HT-29 (cell line): ENCODE results near the gene PWP2. TPM values are rescaled to one million over a fixed set of nuclear protein-coding genes. Genes with fewer than 3 reads are reported as not detected.
"Not testable (repeated sequence)": the region's sequence is repeated elsewhere in the genome, so short reads cannot be mapped to it uniquely, and the experiment has no call there.

Experiments used
- DNase-seq: peaks from one replicate; pipeline ENCODE4 v3.0.0-alpha.2; 2015; ENCODE audit warnings: low spot score
- total RNA-seq: library from RNA; depleted of rRNA; stranded (reverse); fragments of >200 nt; shearing (Covaris generic); gene quantifications from 2 replicates; pipeline ENCODE4 v1.2.3, GENCODE V29; 2014; rRNA removed

The PWP2 gene
- 6.7 and 20.5 TPM in 2 replicates for total RNA-seq

- not testable (repeated sequence) for DNase-seq
Measured at GRCh38 chr21:44107026-44107501, at the start of gene PWP2. PWP2 (plus strand) TSS chr21:44107399; CDS start chr21:44107417, 18 bp downstream.

- DNase-seq: no peak
Measured at GRCh38 chr21:44057960-44058651, 49.1 kb upstream of the PWP2 start.

GRCh38 chr21:44058652-44058964 lies 48.6 kb upstream of the PWP2 start:
- no peak for DNase-seq

- DNase-seq: no peak
Measured at GRCh38 chr21:44058981-44059380, 48.2 kb upstream of the PWP2 start.

GRCh38 chr21:44059710-44060109 lies 47.5 kb upstream of the PWP2 start:
- no peak for DNase-seq

- DNase-seq: no peak
Measured at GRCh38 chr21:44062380-44062779, 44.8 kb upstream of the PWP2 start.

- no peak for DNase-seq
Measured at GRCh38 chr21:44063151-44063912, 43.9 kb upstream of the PWP2 start.

GRCh38 chr21:44064852-44065403 lies 42.3 kb upstream of the PWP2 start:
- no peak for DNase-seq

- no peak for DNase-seq
Measured at GRCh38 chr21:44065428-44065827, 41.8 kb upstream of the PWP2 start.

- DNase-seq: no peak
Measured at GRCh38 chr21:44066116-44066515, 41.1 kb upstream of the PWP2 start.

GRCh38 chr21:44067011-44067839 lies 40.0 kb upstream of the PWP2 start:
- DNase-seq: no peak

- no peak for DNase-seq
Measured at GRCh38 chr21:44070391-44070790, 36.8 kb upstream of the PWP2 start.

GRCh38 chr21:44071359-44072104 lies 35.7 kb upstream of the PWP2 start:
- no peak for DNase-seq

- DNase-seq: no peak
Measured at GRCh38 chr21:44072111-44072510, 35.1 kb upstream of the PWP2 start.

GRCh38 chr21:44074315-44074958 lies 32.8 kb upstream of the PWP2 start:
- no peak for DNase-seq

- DNase-seq: no peak
Measured at GRCh38 chr21:44076316-44076715, 30.9 kb upstream of the PWP2 start.

- no peak for DNase-seq
Measured at GRCh38 chr21:44078411-44078981, 28.7 kb upstream of the PWP2 start.

GRCh38 chr21:44079446-44079845 lies 27.8 kb upstream of the PWP2 start:
- no peak for DNase-seq

- no peak for DNase-seq
Measured at GRCh38 chr21:44079846-44080245, 27.4 kb upstream of the PWP2 start.
